ENCODE data around the gene SRGAP3. TPM values are rescaled to one million over a fixed set of nuclear protein-coding genes. Genes with fewer than 3 reads are reported as not detected.
A peak's percentile ranks its signal among the peaks of the same experiment; 100 is the strongest.

SRGAP3 gene
- total and polyA plus RNA-seq, 7 experiments from 2014 or later: 1.4 to 6.0 (median 4.6) TPM

DNA sequence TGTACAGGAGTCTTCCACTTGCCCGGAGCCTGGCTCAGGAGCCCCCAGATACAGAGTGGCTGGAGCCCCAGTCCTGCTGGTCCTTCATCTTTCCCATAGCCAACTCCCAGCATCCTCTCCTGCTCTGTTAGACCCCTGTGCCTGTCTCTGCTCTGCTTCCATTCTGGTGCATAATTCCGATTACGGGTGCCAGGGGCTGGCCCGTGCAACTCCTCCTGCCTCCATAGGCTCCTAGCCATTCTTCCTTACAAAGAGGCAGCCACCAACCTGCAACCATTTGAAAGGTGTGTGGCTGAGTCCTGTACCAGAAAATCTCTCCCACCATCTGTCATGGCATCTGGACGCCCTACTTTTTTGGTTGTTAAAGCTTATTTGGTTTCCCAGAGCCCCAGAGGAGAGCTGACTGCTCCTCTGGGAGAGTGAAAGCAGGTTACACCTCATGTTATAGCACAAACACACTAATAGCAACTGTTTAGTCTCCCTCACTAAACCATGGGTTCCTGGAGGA lies 281.0 kb downstream of the SRGAP3 start:
- Mint-ChIP-seq H3K27me3 (peaks cover 5 to 14% (median 9%) of the 10 kb centered on the region in 5 donors), H3K27ac (peak overlapping the region in 1 of 9 donors; percentile 74), H3K9me3 (peaks cover 0 to 1% (median 0%) of the 10 kb centered on the region in 11 donors), H3K4me1 (peaks cover 3 to 9% (median 7%) of the 10 kb centered on the region in 7 donors), H3K36me3 (peaks cover 0 to 2% (median 0%) of the 10 kb centered on the region in 5 donors), H3K4me3 (no peak overlapping the region)
- ChIA-PET POLR2A (no interaction called here), CTCF (interaction anchor here (0.6 to 11.8 kb wide), 2 partner anchors 334 to 525 kb away, joined by 3 to 95 read pairs; no protein-coding TSS in a partner anchor)
- intact Hi-C loops (cut with micrococcal nuclease): no loop called here
- Histone ChIP-seq H3K4me3 (ENCODE audit: low read length) (no peak overlapping the region), H3K4me1 (ENCODE audit: control insufficient read depth in 2 of 2, insufficient read depth in 2 of 2, low read length in 2 of 2) (no peaks in the 10 kb centered on the region), H3K9me3 (ENCODE audit: control insufficient read depth in 2 of 3, low read length in 3 of 3) (no peaks in the 10 kb centered on the region), H3K27ac (ENCODE audit: low read depth, low read length) (no peak overlapping the region), H3K36me3 (ENCODE audit: control insufficient read depth in 2 of 3, insufficient read depth in 3 of 3, low read length in 3 of 3) (no peaks in the 10 kb centered on the region), H3K27me3 (ENCODE audit: control insufficient read depth in 2 of 2, insufficient read depth in 2 of 2, low read length in 2 of 2) (no peaks in the 10 kb centered on the region)
- DNase-seq (no peak), ATAC-seq (no peak)

DNA sequence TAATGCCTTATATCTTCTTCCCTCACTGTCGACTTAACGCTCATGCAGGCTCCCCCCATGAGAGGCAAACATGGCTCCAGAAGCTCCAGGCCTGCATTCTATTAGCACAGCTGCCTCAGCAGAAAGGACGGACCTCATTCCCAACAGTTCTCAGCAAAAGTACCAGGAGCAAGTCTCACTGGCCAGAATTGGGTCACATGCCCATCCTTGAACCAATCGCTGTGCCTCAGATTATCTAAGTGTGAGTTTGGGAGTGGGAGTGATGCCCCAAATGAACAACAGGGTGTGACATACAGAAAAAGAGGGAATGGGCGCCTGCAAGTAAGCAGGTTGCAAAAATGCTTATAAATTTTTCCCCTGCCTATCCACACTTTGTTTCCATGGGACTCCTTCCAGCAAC lies 281.9 kb downstream of the SRGAP3 start:
- H3K4me1 Mint-ChIP-seq: peaks cover 11 to 16% (median 16%) of the 10 kb centered on the region in 7 donors
- no peaks in the 10 kb centered on the region for H3K9me3 ChIP-seq (ENCODE audit: control insufficient read depth in 2 of 3, low read length in 3 of 3)
- no peak overlapping the region for H3K4me3 ChIP-seq (ENCODE audit: low read length)
- H3K27me3 ChIP-seq (ENCODE audit: control insufficient read depth in 2 of 2, insufficient read depth in 2 of 2, low read length in 2 of 2): no peaks in the 10 kb centered on the region
- ChIA-PET POLR2A (no interaction called here), CTCF (interaction anchor here (1.2 kb wide), 1 partner anchor 334 kb away, joined by 3 read pairs; no protein-coding TSS in a partner anchor)
- intact Hi-C loops (cut with micrococcal nuclease): no loop called here
- no peak overlapping the region for H3K27ac Mint-ChIP-seq
- ATAC-seq (no peak), DNase-seq (no peak)
- H3K9me3 Mint-ChIP-seq: peaks cover 0 to 5% (median 0%) of the 10 kb centered on the region in 11 donors
- H3K4me1 ChIP-seq (ENCODE audit: control insufficient read depth in 2 of 2, insufficient read depth in 2 of 2, low read length in 2 of 2): peaks cover 4 to 5% of the 10 kb centered on the region in 2 donors
- no peak overlapping the region for H3K27ac ChIP-seq (ENCODE audit: low read depth, low read length)
- H3K36me3 ChIP-seq (ENCODE audit: control insufficient read depth in 2 of 3, insufficient read depth in 3 of 3, low read length in 3 of 3): peaks cover 0 to 3% (median 0%) of the 10 kb centered on the region in 3 experiments
- H3K36me3 Mint-ChIP-seq: peaks cover 0 to 4% (median 0%) of the 10 kb centered on the region in 5 donors
- no peak overlapping the region for H3K4me3 Mint-ChIP-seq
- H3K27me3 Mint-ChIP-seq: peaks cover 5 to 15% (median 9%) of the 10 kb centered on the region in 5 donors

DNA sequence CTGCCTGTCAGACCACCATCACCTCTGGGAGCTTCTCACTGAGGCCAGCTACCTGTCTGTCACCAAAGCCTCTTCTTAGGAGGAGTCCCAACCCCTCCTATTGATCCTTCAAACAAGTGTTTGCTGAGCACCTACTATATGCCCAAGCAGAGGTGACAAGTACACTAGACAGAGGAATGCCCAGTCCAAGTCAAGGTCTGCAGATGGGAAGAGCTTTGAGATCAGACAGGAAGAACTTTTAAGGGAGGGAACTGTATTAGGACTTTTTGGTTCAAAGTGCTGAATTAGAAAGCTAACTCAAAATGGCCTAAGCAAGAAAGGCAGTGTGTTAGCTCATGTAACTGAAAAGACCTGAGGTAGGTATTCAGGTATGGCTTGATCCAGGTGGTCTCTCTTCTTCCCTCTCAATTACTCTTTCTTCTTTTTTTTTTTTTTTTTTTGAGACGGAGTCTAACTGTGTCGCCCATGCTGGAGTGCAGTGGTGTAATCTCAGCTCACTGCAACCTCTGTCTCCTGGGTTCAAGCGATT lies 282.6 kb downstream of the SRGAP3 start:
- H3K27ac ChIP-seq (ENCODE audit: low read depth, low read length): no peak overlapping the region
- Mint-ChIP-seq H3K4me1 (peaks cover 12 to 23% (median 22%) of the 10 kb centered on the region in 7 donors), H3K36me3 (peaks cover 0 to 4% (median 0%) of the 10 kb centered on the region in 5 donors), H3K4me3 (no peak overlapping the region), H3K27me3 (peaks cover 5 to 15% (median 9%) of the 10 kb centered on the region in 5 donors), H3K9me3 (peaks cover 0 to 5% (median 0%) of the 10 kb centered on the region in 11 donors), H3K27ac (peak overlapping the region in 2 of 9 donors; percentile 51 to 55)
- ATAC-seq: no peak
- CTCF ChIA-PET: interaction anchor here (0.7 to 1.2 kb wide), 3 partner anchors 11 to 336 kb away, joined by 3 read pairs; no protein-coding TSS in a partner anchor
- H3K4me3 ChIP-seq (ENCODE audit: low read length): no peak overlapping the region
- intact Hi-C loops (cut with micrococcal nuclease): no loop called here
- H3K4me1 ChIP-seq (ENCODE audit: control insufficient read depth in 2 of 2, insufficient read depth in 2 of 2, low read length in 2 of 2): peaks cover 6 to 10% of the 10 kb centered on the region in 2 donors
- H3K27me3 ChIP-seq (ENCODE audit: control insufficient read depth in 2 of 2, insufficient read depth in 2 of 2, low read length in 2 of 2): no peaks in the 10 kb centered on the region
- no peak for DNase-seq
- POLR2A ChIA-PET: interaction anchor here (1.1 kb wide), 1 partner anchor 283 kb away, joined by 3 read pairs; the partner anchor contains the start of gene SRGAP3
- H3K36me3 ChIP-seq (ENCODE audit: control insufficient read depth in 2 of 3, insufficient read depth in 3 of 3, low read length in 3 of 3): peaks cover 0 to 3% (median 0%) of the 10 kb centered on the region in 3 experiments
- no peaks in the 10 kb centered on the region for H3K9me3 ChIP-seq (ENCODE audit: control insufficient read depth in 2 of 3, low read length in 3 of 3)

DNA sequence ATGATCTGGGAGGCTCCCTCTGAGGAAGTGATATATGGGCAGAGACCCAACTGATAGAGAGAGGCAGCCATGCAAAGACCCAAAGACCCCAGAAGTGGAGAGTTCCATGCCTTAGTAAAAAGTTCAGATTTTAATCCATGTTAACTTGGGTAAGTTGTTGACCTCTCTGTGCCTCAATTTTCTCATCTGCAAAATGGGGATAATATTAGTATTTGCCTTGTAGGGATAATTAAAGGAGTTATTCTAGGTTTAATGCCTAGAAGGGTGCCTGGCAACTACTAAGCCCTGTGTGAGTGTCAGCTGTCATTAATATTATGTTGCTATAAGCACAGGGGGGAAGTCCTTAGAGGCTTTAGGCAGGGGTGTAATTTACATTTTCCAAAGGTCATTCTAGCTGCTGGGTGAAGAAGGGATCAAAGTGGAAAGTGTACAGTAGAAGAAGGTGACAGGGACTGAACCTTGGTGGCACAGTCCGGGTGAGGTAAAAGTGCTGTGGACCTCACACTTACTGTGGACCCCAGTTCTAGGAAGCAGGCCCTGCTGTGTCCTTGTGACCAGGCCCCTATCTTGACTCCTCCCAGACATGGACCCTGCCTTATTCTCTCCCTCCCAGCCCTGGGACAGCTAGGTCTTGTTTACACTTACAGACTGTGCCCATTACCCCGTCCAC lies 283.2 kb downstream of the SRGAP3 start:
- Mint-ChIP-seq H3K4me1 (peaks cover 12 to 29% (median 27%) of the 10 kb centered on the region in 7 donors), H3K4me3 (no peak overlapping the region)

DNA sequence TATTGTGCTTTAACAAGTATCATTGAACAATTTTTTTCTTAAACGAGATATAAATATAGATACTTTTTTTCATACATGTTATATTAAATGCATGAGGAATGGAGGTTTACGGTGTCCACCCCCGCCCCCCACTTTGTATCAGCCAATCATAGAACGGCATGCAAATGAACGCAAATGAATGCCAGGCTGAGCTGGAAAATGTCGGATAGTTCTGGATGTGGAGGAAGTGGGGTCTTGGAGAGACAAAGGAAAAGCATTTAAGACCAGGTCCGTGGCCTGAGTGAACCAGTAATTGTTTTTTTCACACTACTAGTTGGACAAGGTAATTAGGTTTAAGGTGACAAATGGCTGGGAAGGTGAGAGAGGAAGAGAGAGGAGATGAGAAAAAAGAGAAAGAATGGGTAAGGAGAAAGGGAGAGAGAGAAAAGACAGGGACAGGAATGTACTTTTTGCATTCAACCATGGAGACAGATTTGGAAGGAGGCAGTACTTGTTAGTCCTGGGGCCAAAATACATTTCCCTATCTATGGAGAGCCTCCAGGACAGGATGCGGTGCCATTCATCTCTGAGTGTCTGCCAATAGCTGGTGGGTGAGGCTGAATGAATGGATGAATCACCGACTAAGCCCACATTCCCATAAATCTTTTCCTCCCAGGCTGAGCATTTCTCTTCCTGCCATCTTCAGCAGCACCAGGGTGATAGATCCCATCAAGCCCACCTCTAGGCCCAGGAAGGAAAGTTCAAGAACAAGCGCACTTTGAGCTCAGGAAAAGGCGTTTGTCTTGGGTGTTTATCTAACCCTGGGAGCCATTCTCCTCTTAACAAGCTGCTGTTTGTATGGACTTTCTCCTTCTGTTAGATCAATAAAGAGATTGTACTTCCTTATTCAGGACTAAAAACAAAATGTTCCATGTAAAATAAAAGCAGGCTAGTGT lies 284.7 kb downstream of the SRGAP3 start:
- CTCF ChIA-PET: interaction anchor here (0.6 to 1.1 kb wide), 3 partner anchors 14 to 1774 kb away, joined by 3 to 4 read pairs (median 3); no protein-coding TSS in a partner anchor
- Mint-ChIP-seq H3K27ac (peak overlapping the region in 7 of 9 donors; percentile 94 to 99 (median 97)), H3K4me1 (peaks cover 10 to 41% (median 35%) of the 10 kb centered on the region in 7 donors), H3K9me3 (peaks cover 0 to 5% (median 0%) of the 10 kb centered on the region in 11 donors), H3K4me3 (peak overlapping the region in 9 of 10 donors; percentile 5 to 99 (median 95)), H3K27me3 (peaks cover 5 to 14% (median 9%) of the 10 kb centered on the region in 5 donors), H3K36me3 (peaks cover 0 to 4% (median 0%) of the 10 kb centered on the region in 5 donors)
- DNase-seq (no peak), ATAC-seq (no peak)
- intact Hi-C loops (cut with micrococcal nuclease): loop anchor here (5.0 kb wide), 2 partner anchors 398 to 768 kb away; partner anchors contain the start of genes BRPF1 (in 1 of the 2) and THUMPD3 (in 1 of the 2)
- H3K4me1 ChIP-seq (ENCODE audit: control insufficient read depth in 2 of 2, insufficient read depth in 2 of 2, low read length in 2 of 2): peaks cover 6 to 10% of the 10 kb centered on the region in 2 donors
- H3K4me3 ChIP-seq (ENCODE audit: low read length): no peak overlapping the region
- H3K9me3 ChIP-seq (ENCODE audit: control insufficient read depth in 2 of 3, low read length in 3 of 3): no peaks in the 10 kb centered on the region
- H3K27ac ChIP-seq (ENCODE audit: low read depth, low read length): no peak overlapping the region
- POLR2A ChIA-PET: interaction anchor here (0.6 kb wide), 1 partner anchor 405 kb away, joined by 3 read pairs; no protein-coding TSS in a partner anchor
- peaks cover 0 to 3% (median 0%) of the 10 kb centered on the region in 3 experiments for H3K36me3 ChIP-seq (ENCODE audit: control insufficient read depth in 2 of 3, insufficient read depth in 3 of 3, low read length in 3 of 3)
- H3K27me3 ChIP-seq (ENCODE audit: control insufficient read depth in 2 of 2, insufficient read depth in 2 of 2, low read length in 2 of 2): no peaks in the 10 kb centered on the region

More for the DNA sequence above, 283.2 kb downstream of the SRGAP3 start:
- ATAC-seq (no peak), DNase-seq (no peak)
- intact Hi-C loops (cut with micrococcal nuclease): no loop called here
- no peaks in the 10 kb centered on the region for H3K27me3 ChIP-seq (ENCODE audit: control insufficient read depth in 2 of 2, insufficient read depth in 2 of 2, low read length in 2 of 2)
- peaks cover 5 to 15% (median 9%) of the 10 kb centered on the region in 5 donors for H3K27me3 Mint-ChIP-seq
- H3K27ac ChIP-seq (ENCODE audit: low read depth, low read length): no peak overlapping the region
- H3K27ac Mint-ChIP-seq: peak overlapping the region in 2 of 9 donors; percentile 51 to 55
- H3K36me3 ChIP-seq (ENCODE audit: control insufficient read depth in 2 of 3, insufficient read depth in 3 of 3, low read length in 3 of 3): peaks cover 0 to 3% (median 0%) of the 10 kb centered on the region in 3 experiments
- peaks cover 0 to 4% (median 0%) of the 10 kb centered on the region in 5 donors for H3K36me3 Mint-ChIP-seq
- POLR2A ChIA-PET: interaction anchor here (1.1 kb wide), 1 partner anchor 283 kb away, joined by 3 read pairs; the partner anchor contains the start of gene SRGAP3
- peaks cover 6 to 10% of the 10 kb centered on the region in 2 donors for H3K4me1 ChIP-seq (ENCODE audit: control insufficient read depth in 2 of 2, insufficient read depth in 2 of 2, low read length in 2 of 2)
- CTCF ChIA-PET: interaction anchor here (0.7 to 1.2 kb wide), 2 partner anchors 11 to 336 kb away, joined by 3 read pairs; no protein-coding TSS in a partner anchor
- peaks cover 0 to 5% (median 0%) of the 10 kb centered on the region in 11 donors for H3K9me3 Mint-ChIP-seq
- no peaks in the 10 kb centered on the region for H3K9me3 ChIP-seq (ENCODE audit: control insufficient read depth in 2 of 3, low read length in 3 of 3)
- no peak overlapping the region for H3K4me3 ChIP-seq (ENCODE audit: low read length)
